Psoas muscle (tissue), 8 donors: ENCODE measurements around the gene POLR3K. TPM values are rescaled to one million over a fixed set of nuclear protein-coding genes. Genes with fewer than 3 reads are reported as not detected.
"Not testable (repeated sequence)": the region's sequence is repeated elsewhere in the genome, so short reads cannot be mapped to it uniquely, and the experiment has no call there.

ENCODE experiments used
- ATAC-seq, 4 donors: fragments of 200-7000 bp; cut with Tn5 transposase; one replicate each; pipeline ENCODE4 v1.9.1; 2020; ENCODE audit warnings: moderate library complexity in 3 of 4, mild to moderate bottlenecking in 2 of 4
- DNase-seq, 2 donors: peaks; one replicate each; pipeline ENCODE4 v3.0.0-alpha.2; 2020
- H3K27ac ChIP-seq: fragments of 200-600 bp; one replicate; pipeline ENCODE4 v1.8.0; 2022
- H3K27me3 ChIP-seq, 3 donors: fragments of 200-600 bp in 1 of 3; one replicate each; pipeline versions ENCODE4 v1.6.1 to v1.8.0; 2013 to 2022; ENCODE audit warnings: low read length in 2 of 3, mild to moderate bottlenecking in 2 of 3, moderate library complexity in 1 of 3; ENCODE audit not compliant: insufficient read depth in 3 of 3
- H3K36me3 ChIP-seq, 2 donors: fragments of 200-600 bp in 1 of 2; one replicate each; pipeline versions ENCODE4 v1.6.1 to v1.8.0; 2013 to 2022; ENCODE audit warnings: low read depth in 1 of 2, mild to moderate bottlenecking in 1 of 2, moderate library complexity in 1 of 2; ENCODE audit not compliant: insufficient read depth in 1 of 2
- H3K4me1 ChIP-seq: fragments of 200-600 bp; one replicate; pipeline ENCODE4 v1.8.0; 2022
- H3K4me3 ChIP-seq: fragments of 200-600 bp; one replicate; pipeline ENCODE4 v1.8.0; 2022; ENCODE audit warnings: mild to moderate bottlenecking
- H3K9me3 ChIP-seq: fragments of 200-600 bp; one replicate; pipeline ENCODE4 v1.8.0; 2022
- CTCF ChIP-seq: fragments of 200-600 bp; IDR thresholded peaks from one replicate; pipeline ENCODE4 v1.8.0; 2022; ENCODE audit warnings: antibody characterized with exemption
- WGBS, 3 donors: extraction: QIAGEN DNeasy Blood & Tissue Kit; methylation state at CpG; one replicate each; pipeline versions ENCODE4 v1.1.6 to v1.1.7; 2013; 5-methylcytosine and 5-hydroxymethylcytosine counted together
- intact Hi-C, 2 donors: fragments of 100-400 bp; cut with DNase I; formaldehyde crosslinking; loops; one replicate each; pipeline versions ENCODE4 v1.11.0 to v1.14.2; 2022
- polyA plus RNA-seq, 3 donors: library from polyadenylated mRNA; stranded (reverse); fragments of 200-250 nt; gene quantifications; one replicate each; pipeline ENCODE4 v1.2.3, GENCODE V29; 2013
- total RNA-seq, 4 donors: library from RNA; stranded (reverse); fragmentation: NEBNext Ultra II Directional in 2 of 4; extraction: Animal tissue kit (Norgen Biotek cat#: 25700) in 2 of 4; gene quantifications; one replicate each; pipeline versions ENCODE4 v1.2.1 to v1.2.4, GENCODE V29; 2021 to 2023
- donor health status: healthy with polysubstance abuse.
- donor health status: DM: no; HTN: no; CAD: no; lungs with moderate emphysema.
- donor health status: Bipolar disorder and iron deficiency.
- donor health status: healthy.
- donor health status: DM: yes; HTN: yes; CAD: no.
- donor health status: DM: no; HTN: no; CAD: no.
- donor health status: DM: no; HTN: no; CAD: no.
- donor health status: DM: yes; HTN: yes; CAD: no.

Gene POLR3K
- total and polyA plus RNA-seq, 7 donors = 5.8 to 17.5 (median 10.9) TPM

GRCh38 chr16:42691-43090, 10.7 kb downstream of the POLR3K start:
- Histone ChIP-seq H3K27me3 (no peaks in the 10 kb centered on the region), H3K9me3 (no peaks in the 10 kb centered on the region), H3K4me3 (no peak overlapping the region), H3K4me1 (no peaks in the 10 kb centered on the region), H3K27ac (no peak overlapping the region), H3K36me3 (peaks cover 5 to 38% of the 10 kb centered on the region in 2 donors)
- intact Hi-C loops = no loop called here
- TF ChIP-seq CTCF = no peak
- ATAC-seq (no peak), DNase-seq (no peak)
- WGBS, 3 donors = 82 to 88% (median 83%) methylated on average over 4 of the region's 4 CpGs

GRCh38 chr16:42069-42457, 11.3 kb downstream of the POLR3K start:
- H3K9me3 ChIP-seq = no peaks in the 10 kb centered on the region
- no peak for TF ChIP-seq CTCF
- no peaks in the 10 kb centered on the region for H3K27me3 ChIP-seq
- no peak for ATAC-seq
- H3K36me3 ChIP-seq = peaks cover 5 to 35% of the 10 kb centered on the region in 2 donors
- 86 to 90% (median 90%) methylated on average over 11 of the region's 11 CpGs for WGBS, 3 donors
- no peak overlapping the region for H3K27ac ChIP-seq
- intact Hi-C loops = no loop called here
- H3K4me1 ChIP-seq = no peaks in the 10 kb centered on the region
- H3K4me3 ChIP-seq = no peak overlapping the region
- no peak for DNase-seq

- Histone ChIP-seq H3K27me3 (no peaks in the 10 kb centered on the region), H3K27ac (no peak overlapping the region), H3K4me1 (no peaks in the 10 kb centered on the region), H3K9me3 (no peaks in the 10 kb centered on the region), H3K4me3 (no peak overlapping the region), H3K36me3 (peaks cover 5 to 30% of the 10 kb centered on the region in 2 donors)
- DNase-seq (no peak), ATAC-seq (no peak)
- TF ChIP-seq CTCF = no peak
- intact Hi-C loops = no loop called here
- 79 to 91% (median 81%) methylated on average over 22 of the region's 22 CpGs for WGBS, 3 donors
Measured at GRCh38 chr16:41439-42068, 11.9 kb downstream of the POLR3K start.

GRCh38 chr16:38941-39892, 14.2 kb downstream of the POLR3K start:
- ATAC-seq (no peak), DNase-seq (no peak)
- Histone ChIP-seq H3K36me3 (peaks cover 0 to 6% of the 10 kb centered on the region in 2 donors), H3K27me3 (no peaks in the 10 kb centered on the region), H3K9me3 (no peaks in the 10 kb centered on the region), H3K27ac (no peak overlapping the region), H3K4me1 (no peaks in the 10 kb centered on the region), H3K4me3 (no peak overlapping the region)
- intact Hi-C loops = no loop called here
- no peak for TF ChIP-seq CTCF
- 88 to 90% (median 88%) methylated on average over 11 to 13 of the region's 13 CpGs for WGBS, 3 donors

- intact Hi-C loops, DNase-seq, H3K4me3 ChIP-seq, H3K27ac ChIP-seq, ATAC-seq, H3K4me1 ChIP-seq, H3K36me3 ChIP-seq, H3K9me3 ChIP-seq, H3K27me3 ChIP-seq: not testable (repeated sequence)
- WGBS, 3 donors = 77 to 92% (median 90%) methylated on average over 10 to 11 of the region's 11 CpGs
Measured at GRCh38 chr16:38206-38605, 15.2 kb downstream of the POLR3K start.
